Measurements from ENCODE around the gene WEE1.
"Not testable (repeated sequence)": the region's sequence is repeated elsewhere in the genome, so short reads cannot be mapped to it uniquely, and the experiment has no call there.

- TF ChIP-seq, protein P1, sequence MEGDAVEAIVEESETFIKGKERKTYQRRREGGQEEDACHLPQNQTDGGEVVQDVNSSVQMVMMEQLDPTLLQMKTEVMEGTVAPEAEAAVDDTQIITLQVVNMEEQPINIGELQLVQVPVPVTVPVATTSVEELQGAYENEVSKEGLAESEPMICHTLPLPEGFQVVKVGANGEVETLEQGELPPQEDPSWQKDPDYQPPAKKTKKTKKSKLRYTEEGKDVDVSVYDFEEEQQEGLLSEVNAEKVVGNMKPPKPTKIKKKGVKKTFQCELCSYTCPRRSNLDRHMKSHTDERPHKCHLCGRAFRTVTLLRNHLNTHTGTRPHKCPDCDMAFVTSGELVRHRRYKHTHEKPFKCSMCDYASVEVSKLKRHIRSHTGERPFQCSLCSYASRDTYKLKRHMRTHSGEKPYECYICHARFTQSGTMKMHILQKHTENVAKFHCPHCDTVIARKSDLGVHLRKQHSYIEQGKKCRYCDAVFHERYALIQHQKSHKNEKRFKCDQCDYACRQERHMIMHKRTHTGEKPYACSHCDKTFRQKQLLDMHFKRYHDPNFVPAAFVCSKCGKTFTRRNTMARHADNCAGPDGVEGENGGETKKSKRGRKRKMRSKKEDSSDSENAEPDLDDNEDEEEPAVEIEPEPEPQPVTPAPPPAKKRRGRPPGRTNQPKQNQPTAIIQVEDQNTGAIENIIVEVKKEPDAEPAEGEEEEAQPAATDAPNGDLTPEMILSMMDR (IDR thresholded peaks at IDR 0.05 in 8 of 11, conservative IDR thresholded peaks at IDR 0.05 in 3 of 11) = not testable (repeated sequence)
- TF ChIP-seq POLR2A, POLR2AphosphoS5 (IDR thresholded peaks at IDR 0.05): not testable (repeated sequence)
Measured at GRCh38 chr11:9549216-9549615, 24.3 kb upstream of the WEE1 start.

Data from spleen (tissue), 7 donors.